IMR-90 (cell line): ENCODE results near the gene ARFGAP3.

Experiments
- POLR2A ChIP-seq: IDR thresholded peaks from 2 replicates; pipeline ENCODE4 v1.6.1; 2012; ENCODE audit warnings: mild to moderate bottlenecking, low read depth, low read length
- USF2 ChIP-seq: fragments of 150-350 bp; IDR thresholded peaks from 2 replicates; pipeline ENCODE4 v1.6.1; 2017; ENCODE audit warnings: mild to moderate bottlenecking, antibody characterized with exemption, low read length, low read depth
- TF ChIP-seq, protein P1 (sequence below): conservative IDR thresholded peaks from 2 replicates; pipeline ENCODE4 v1.5.1; 2012; ENCODE audit warnings: mild to moderate bottlenecking, low read depth, low read length, improper control_type of control experiment

GRCh38 chr22:42892156-42892555, 35.1 kb upstream of the ARFGAP3 start:
- TF ChIP-seq USF2, result no peak
- no peak for TF ChIP-seq POLR2A
- TF ChIP-seq, protein P1, sequence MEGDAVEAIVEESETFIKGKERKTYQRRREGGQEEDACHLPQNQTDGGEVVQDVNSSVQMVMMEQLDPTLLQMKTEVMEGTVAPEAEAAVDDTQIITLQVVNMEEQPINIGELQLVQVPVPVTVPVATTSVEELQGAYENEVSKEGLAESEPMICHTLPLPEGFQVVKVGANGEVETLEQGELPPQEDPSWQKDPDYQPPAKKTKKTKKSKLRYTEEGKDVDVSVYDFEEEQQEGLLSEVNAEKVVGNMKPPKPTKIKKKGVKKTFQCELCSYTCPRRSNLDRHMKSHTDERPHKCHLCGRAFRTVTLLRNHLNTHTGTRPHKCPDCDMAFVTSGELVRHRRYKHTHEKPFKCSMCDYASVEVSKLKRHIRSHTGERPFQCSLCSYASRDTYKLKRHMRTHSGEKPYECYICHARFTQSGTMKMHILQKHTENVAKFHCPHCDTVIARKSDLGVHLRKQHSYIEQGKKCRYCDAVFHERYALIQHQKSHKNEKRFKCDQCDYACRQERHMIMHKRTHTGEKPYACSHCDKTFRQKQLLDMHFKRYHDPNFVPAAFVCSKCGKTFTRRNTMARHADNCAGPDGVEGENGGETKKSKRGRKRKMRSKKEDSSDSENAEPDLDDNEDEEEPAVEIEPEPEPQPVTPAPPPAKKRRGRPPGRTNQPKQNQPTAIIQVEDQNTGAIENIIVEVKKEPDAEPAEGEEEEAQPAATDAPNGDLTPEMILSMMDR, result no peak
